ENCODE results near the gene LRRC8E.
A peak's percentile ranks its signal among the peaks of the same experiment; 100 is the strongest.
"Not testable (repeated sequence)": the region's sequence is repeated elsewhere in the genome, so short reads cannot be mapped to it uniquely, and the experiment has no call there.

Gene LRRC8E

DNA sequence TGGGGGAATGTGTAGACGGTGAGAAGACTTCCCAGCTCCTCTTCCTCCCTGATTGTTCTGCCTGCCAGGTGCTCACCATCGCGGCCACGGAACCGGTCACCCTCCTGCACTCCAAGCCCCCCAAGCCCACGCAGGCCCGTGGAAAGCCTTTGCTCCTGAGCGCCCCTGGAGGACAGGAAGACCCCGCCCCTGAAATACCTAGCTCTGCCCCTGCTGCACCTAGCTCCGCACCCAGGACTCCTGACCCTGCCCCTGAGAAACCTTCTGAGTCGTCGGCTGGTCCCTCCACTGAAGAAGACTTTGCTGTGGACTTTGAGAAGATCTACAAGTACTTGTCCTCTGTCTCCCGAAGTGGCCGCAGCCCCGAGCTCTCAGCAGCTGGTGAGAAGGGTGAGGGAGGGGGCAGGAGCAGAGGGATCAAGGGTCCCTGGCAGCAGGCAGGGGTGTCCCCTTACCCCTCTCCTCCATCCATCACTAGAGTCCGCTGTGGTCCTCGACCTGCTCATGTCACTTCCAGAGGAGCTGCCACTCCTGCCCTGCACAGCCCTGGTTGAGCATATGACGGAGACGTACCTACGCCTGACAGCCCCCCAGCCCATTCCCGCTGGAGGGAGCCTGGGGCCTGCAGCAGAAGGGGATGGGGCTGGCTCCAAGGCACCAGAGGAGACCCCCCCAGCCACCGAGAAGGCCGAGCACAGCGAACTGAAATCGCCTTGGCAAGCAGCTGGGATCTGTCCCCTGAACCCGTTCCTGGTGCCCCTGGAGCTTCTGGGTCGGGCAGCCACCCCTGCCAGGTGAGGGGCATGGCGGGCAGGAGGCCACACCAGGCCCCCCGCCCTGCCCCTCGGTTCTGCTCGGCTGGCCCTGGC lies 33.9 kb downstream of the LRRC8E start:
- no peak for DNase-seq

DNA sequence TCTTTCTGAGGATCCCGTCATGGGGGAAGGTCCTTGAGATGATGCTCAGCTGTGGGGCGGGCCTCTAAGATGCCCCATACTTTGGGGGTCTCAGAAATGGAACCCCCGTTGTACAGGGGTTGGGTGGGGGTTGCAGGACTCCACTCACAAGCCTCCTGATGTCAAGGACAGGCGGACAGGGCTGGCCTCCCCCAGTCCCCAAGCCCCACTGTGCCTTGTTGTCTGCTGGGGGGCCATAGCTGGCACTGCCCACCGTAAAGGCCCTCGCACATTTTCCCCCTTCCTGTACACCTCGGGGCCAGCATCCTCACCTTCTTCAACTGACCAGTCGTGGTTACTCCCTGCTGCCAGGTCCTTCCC lies 34.5 kb downstream of the LRRC8E start:
- DNase-seq: no peak

DNA sequence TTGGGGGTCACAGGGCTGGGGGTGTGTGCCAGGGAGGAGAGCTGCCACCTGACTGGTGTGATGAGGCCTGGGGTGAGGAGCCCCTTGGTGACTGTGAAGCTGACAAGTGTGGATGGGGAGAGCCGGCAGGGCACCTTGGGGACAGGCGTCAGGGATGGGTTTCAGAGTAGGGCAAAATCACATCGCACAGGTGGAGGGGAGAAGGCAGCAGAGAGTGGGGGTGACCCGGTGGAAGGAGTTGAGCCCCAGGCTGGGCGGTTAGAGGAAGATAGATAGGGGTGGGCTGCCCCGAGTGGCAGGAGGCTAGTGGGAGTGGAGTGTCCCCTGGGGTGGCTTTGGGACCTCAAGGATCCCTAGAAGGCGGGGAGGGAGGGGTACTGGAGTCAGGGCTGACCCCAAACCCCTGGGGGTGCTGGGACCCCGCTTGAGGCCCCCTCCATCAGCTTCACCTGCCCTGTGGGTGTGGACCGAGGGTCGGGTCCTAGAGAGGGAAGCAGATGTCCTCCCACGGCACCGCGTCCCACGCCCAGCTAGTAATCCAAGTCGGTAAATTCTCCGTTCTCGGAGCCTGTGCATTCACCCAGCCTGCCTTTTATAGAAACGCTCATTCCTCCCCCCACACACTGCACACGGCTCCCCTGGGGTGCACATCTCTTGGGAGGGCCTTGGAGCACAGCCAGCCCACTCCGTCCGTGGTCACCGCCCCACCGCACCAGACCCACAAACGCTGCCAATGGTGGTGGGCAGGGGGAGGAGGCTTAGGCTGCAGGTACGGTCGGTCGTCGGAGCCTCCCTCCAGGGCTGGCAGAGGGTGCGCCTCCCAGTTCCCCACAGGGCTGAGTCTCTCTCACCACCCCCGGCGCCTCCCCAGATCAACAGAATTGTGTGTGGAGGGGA lies 35.2 kb downstream of the LRRC8E start:
- DNase-seq: no peak

DNA sequence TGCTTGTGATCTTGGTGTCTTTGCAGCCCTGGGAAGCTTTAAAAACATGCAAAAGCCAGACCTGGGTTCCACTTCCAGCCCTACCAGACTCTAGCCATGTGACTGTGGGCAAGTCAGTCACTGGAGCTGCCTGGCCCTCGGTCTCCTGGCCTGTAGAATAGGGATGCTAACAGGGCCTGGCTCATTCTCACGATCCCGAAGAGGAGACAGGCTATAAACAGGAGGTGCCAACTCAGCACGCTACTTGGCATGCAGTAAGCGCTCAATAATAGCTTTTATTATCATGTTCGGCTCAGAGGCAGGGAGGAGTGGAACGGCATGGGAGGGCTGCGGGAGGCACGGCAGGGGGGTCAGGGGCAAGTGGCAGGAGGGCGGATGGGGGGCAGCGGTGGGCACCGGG lies 35.9 kb downstream of the LRRC8E start:
- no peak for DNase-seq

DNA sequence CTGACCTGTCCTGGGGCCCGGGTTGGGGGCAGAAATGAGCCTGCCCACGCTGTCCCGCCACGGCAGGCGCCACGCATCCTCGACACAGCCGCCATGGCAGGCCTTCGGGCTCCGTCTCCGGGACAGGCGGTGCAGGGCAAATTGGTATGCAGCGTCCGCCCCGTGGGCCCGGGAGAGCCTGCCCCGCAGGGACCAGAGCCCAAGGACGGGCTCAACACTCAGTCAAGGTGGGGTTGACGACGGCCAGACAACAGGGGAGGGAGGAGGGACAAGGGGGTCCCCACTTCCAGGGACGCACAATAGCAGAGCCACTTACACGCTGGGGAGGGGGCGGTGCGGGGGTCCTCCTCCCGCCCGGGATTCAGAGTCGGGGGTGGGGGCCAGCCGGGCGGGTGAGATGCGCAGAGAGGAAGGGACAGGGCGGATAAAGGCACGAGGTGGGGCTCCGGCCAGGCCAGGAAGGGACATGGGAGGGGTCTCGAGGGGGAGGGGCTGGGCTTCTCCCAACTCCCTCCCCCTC lies 36.4 kb downstream of the LRRC8E start:
- no peak for DNase-seq

DNA sequence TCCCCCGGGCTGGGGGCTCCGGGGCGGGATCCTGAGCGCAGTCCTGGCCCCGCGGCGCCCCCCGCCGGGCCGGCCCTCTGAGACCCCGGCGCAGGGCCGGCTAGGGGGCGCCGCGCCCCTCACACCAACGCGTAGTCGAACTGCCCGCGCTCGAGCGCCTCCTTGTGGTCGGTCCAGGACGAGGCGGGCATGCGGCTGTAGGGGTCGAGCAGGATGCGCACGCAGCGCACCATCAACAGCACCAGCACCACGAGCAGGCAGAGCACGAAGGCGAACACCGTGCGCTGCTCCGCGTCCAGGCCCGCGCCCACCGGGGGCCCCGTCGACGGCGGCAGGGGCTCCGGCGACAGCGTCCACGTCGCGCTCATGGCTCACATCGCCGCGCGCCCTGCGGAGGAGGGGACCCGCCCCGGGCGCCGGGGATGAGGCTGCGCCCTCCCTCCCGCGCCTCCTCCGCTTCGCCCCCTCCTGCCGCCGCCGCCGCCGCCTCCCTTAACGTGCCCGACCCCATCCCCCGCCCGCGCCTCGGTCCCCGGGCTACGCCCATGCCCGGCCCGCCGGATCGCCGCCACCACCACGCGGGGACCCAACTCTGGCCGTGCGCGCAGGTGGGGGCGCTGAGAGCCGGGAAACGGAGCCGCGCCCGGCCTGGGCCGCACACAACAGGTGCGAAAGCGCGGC lies 37.0 kb downstream of the LRRC8E start:
- peak; percentile 28 for DNase-seq

DNA sequence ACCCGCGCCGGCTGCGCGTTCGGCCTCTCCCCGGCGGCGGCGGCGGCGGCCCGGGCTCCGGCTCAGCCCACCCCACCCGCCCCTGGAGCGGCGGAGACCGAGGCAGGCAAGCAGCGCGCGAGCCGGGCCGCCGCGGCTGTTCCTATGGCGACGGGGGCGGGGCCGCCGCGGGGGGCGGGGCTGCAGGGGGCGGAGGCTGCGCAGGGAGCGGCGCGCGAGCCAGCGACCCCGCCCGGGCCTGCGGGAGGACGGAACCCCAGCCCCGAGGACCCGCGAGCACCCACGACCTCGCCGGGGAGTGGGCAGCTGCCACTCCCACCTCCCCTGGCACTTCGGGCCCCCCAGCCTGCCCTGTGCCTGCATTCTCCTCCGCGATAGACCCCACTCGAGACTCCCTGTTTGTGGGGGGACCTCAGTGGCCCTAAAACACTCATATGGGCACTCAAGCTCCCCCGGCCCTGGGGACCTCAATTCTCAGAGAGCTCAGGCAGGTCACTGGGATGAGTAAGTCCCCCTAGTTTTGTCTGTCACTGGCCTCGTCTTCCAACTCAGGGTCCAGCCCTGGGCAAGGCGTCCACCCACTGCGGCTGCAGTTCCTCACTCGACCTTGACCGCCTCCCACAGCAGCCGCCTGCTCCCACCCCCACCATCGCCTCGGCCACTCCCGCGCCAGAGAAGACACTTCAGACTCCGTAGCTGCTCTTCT lies 37.9 kb downstream of the LRRC8E start, which contains the start of gene CTXN1:
TSS of gene CTXN1 (minus strand) at position 115 of the 706 bp plus-strand sequence. CDS start 597 bp downstream, outside the sequence.
- peak; percentile 31 for DNase-seq

DNA sequence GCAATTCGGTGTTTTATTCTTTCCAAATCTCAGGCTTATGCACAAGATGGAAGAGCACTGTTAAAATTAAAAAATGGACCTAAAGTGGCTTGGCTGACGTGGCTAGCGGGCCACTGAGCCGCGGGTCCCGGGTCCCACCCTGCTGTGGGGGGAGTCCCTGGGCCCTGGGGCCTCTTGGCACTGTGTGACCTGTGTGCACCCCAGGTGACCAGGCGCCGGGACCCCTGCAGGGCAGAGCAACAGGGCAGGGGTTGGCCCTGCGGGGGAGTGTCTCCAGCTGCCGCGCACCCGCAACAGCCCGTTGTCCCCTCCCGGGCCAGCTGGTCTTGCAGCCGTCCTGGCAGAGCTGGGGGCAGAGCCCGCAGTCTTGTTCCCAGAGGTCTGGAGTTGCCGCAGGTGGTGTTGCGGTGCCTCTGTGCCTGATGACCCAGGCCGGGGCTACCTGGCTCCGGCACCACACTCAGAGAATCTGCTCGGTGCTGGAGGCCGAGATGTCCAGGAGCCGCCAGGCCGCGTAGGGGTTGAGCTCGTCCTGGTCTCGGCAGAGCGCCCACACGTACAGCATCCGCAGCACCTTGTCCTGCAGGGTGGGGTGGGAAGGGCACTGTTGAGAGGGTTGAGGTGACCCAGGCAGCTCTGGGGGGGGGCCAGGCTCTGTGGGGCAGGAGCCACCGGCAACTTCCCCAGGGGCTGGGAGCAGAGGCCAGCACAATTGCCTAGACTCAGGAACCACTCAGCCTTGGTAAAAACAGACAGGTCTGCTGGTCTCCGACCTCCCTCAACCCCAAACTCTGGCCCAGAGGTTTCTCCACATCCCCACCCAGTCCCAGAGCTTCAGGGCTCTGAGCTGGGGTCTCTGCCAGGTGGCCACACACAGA lies 38.7 kb downstream of the LRRC8E start:
- DNase-seq: no peak

DNA sequence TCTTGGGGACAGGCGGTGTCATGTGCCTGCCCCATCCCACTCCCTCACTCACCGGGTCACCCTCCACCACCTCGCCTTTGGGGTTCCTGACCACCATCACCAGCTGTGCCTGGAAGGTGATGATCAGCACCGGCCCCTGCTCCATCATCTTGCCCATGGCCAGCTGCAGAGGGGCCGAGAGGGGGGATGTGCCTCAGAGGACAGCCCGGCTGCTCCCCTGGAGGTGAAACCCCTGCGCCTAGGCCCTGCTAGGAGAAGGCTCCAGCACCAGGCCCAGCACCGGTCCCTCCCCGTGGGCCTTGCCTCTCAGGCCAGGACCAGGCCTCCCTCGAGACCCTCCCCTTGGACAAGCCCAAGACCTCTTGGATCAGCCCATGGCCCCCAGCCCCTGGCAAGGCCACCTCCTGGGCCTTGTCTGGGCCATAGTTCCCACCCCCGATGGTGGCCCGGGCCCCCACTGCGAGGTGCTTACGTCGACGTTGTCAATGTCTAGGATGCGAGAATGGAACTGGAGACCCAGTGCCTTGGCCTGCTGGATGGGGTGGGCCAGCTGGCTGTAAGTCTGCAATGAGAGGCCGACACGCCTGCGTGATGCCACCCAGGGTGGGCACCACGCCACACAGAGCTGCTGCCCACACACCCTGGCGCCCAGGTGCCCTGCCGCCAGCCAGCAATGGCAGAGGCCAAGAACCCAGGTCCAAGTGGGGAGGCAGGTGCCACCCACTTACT lies 39.5 kb downstream of the LRRC8E start:
- no peak for DNase-seq

DNA sequence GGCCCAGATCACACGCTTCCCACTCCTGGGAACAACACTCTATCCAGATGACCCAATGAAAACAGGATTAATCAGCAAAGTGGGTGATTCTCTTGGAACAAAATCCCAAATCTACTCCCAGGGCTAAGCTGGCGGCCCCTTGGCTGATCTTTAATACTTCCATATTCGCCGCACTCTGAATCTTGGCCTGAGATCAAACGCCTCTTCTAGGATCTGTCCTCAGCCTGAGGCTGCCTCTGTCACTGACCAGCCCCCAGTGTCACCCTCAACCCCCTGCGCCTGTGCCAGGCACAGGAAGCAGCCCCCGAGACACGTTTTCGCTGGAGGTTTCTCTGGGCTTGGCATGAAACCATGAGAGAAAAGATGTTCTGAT lies 40.0 kb downstream of the LRRC8E start:
- DNase-seq: no peak

DNA sequence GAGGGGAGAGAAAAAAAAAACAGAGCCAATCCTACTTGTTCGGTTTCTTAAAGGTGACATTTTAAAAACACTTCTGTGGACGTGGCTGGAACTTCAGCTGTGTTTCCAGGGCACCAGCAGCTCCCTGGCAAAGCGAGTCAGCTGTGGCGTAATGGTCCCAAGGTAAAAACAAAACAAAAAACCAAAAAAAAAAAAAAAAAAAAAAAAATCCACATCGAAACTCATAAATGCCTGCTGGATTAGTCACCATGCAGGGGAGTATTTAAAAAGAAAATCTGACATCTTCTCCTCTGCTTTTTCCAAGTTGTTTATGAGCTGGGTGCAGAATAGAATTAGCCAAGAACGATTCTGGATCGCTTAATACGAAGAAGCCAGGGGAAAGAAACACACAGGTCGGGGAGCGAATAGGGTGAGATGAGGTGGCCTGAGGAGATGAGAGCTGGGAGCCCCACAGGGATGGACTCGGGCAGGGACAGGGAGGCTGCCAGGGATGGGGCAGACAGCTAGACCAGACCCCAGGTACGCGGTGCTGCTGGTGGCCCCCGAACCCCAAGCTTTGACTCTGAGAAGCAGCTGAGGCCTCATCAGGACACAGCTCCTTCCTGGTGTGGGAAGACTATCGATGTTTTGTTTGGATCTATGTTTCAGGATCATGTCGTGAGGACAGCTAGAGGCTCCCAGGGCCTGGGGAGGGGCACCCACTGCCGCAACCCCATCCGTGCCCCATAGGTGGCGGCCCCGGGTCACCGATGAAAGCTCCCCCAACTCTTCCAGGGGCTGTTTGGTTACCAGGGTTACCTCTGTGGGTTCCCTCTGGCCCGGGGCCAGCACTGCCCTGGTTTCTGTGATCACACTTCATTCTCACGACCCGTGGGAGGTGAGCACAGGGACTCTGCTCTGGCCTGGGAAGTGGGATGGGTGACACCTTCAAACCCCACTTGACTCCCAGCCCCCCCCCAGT lies 40.7 kb downstream of the LRRC8E start:
- DNase-seq: peak; percentile 90

DNA sequence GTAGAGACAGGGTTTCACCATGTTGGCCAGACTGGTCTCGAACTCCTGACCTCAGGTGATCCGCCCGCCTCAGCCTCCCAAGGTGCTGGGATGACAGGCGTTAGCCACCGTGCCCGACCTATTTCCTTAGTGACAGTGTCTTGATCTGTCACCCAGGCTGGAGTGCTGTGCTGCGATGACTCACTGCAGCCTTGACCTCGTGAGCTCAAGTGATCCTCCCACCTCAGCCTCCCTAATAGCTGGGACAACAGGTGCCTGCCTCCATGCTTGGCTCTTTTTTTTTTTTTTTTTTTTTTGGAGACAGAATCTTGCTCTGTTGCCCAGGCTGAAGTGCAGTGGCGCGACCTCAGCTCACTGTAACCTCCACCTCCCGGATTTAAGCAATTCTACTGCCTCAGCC lies 41.7 kb downstream of the LRRC8E start:
- not testable (repeated sequence) for DNase-seq

DNA sequence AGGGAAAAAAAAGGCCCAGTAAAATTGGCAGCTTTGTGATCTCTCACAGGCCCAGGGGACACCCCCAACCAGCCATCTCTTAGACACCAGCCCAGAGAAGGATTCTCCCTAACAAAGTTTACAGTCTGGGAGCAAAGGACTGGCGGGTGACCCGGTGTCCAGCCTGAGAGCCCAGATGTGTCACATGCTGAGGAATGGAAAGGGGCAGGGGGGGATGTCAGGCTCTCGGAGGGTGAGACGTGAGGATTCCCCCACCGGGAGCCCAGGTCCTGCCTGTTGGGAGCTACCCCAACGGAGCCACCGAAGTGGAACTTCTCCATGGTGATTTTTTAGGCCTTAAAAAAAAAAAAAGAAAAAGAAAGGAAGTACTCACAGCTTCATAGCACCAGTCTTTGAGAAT lies 42.5 kb downstream of the LRRC8E start:
- no peak for DNase-seq

DNA sequence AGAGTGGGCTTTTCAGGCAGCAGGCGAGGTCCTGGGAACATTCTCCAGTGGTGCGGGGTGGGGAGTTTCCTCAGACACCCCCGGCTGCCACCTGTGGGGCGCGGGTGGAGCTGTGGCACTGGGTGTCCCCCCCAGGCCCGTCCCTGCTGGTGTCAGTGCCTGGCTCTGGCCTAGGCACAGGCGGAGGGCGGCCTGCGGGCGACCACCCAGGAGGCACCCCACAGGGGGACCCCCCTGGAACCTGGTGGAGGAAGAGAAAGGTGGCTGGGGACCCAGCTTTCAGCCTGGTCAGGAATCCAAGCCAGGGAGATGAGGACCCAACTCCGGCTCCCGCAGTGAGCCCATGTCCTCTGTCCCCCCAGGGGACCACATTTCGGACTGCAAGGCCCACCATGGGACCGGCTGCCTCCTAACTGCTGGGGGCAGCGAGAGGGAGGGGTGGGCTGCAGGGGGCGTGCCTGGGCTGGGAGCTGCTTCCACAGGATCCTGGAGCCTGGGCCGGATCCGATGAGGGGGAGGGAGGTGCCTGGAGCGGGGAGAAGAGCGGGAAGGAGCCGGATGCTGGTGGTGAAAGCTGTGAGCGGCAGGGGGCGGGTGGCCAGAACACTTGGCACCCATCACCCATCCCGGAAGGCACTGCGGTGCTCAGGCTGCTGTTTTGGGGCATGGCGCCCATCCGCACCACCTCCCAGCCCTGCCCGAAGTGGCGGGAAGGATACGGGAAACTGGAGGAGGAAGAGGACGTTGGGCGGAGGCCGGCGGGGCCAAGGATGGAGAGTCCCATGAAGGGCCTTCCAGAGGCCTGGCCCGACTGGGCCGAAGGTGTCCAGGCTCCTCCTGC lies 43.1 kb downstream of the LRRC8E start:
- no peak for DNase-seq

DNA sequence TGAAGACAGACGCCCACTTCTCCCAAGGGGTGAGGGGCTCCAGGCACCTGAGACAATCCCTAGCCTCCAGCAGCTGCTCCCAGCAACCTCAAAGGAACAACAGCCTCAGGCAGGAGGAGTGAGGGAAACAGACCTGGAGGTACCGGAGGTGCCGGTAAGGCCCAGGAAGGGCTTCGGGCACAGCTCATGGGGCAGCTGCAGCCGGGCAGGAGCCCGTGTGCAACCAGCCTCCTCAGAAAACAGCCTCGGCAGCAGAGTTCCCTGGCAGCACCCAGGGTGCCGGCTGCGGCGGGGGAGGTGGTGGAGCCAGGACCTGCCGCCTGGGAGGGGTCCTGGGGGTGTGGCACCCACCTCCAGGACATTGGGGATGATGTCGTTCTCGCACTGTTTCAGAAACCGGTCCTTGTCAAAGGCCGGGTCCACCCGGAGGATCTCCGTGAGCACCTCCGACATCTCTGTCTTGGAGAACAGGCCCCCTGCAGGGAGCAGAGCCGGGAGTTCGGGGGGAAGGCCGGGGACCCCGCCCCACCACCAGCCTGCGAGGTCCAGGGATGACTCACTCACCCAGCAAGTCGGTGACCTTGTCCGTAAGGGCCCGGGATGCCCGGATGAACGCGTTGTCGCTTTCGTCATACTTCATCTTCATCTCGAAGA lies 44.1 kb downstream of the LRRC8E start:
- DNase-seq: no peak

DNA sequence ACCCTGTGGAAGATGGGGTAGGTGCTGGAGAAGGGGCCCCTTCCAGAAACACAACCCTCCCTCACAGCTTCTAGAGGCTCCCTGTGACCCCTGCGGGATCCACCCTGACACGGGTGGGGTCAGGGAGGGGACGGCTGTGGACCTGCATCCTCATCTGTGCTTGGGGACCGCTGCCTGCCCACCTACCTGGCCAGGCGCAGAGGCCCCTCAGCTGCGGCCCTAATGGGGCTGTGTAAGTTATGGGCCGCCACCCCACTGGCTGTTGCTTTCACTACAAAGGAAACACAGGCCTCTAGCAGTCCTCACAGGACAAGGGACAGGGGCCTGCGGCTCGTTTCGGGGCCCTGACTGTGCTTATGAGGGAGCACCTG lies 44.6 kb downstream of the LRRC8E start:
- DNase-seq: no peak

DNA sequence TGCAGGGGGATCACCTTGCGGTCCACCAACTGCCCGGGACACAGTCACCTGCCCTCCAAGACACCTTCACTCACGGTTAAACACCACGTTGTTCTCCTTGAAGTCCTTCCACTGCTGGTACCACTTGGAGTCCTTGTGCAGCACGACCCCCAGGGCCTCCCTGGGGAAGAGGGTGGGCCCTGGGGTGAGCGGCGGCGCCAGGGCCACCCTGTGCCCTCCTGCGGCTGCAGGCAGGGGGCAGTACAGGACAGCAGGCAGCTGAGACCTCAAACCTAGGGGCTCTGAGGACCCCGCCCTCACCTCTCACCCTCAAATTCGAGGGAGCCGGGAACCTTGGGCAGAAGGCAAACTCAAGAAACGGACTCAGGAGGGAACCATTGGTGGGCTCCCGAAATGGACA lies 45.1 kb downstream of the LRRC8E start:
- no peak for DNase-seq
